Urothelium cell line (cell line): ENCODE measurements around the gene MBP.
A peak's percentile ranks its signal among the peaks of the same experiment; 100 is the strongest.
"Not testable (repeated sequence)": the region's sequence is repeated elsewhere in the genome, so short reads cannot be mapped to it uniquely, and the experiment has no call there.

Source experiments
- DNase-seq: peaks from one replicate; pipeline ENCODE4 v3.0.0; 2011; ENCODE audit warnings: low spot score, mixed read lengths
- FAIRE-seq: peaks from 2 replicates; lab custom pipeline; 2011; peaks lifted over from hg19 to GRCh38; lab: Jason Lieb, UNC

The MBP gene

DNA sequence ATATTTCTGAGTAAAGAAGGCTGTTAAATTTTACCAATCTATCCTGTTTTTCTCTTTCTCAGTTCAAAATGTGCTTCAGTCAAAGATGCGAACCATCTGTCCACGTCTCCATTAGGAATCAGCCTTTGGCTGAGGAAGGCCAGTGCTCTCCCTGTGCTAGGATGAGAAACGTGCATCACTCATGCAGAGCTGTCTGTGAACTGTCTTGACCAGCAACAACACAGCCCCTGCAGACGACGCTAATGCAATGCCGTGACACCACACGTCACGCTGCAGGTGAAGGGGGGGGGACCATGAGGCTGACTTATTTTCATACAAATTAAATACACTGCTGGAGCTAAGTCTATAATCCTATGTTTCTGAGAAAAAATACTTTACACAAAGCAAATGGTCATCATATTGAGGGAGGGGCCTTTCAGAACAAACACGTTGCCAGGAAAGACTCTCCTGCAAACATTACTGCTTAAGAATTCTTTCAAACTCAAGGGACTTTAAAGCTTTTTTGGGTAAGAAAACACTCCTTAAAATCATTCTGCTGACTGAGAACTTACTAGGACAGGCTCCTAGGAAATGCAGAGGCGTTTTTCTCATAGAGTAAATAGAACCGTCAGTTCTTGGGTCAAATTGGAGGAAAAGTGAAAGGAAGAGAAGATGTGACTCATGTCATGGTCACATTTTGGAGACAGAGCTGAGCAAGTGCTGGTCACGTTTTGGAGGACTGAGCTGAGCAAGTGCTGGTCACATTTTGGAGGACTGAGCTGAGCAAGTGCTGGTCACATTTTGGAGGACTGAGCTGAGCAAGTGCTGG lies 97.0 kb downstream of the MBP start:
- FAIRE-seq (no peak), DNase-seq (no peak)

DNA sequence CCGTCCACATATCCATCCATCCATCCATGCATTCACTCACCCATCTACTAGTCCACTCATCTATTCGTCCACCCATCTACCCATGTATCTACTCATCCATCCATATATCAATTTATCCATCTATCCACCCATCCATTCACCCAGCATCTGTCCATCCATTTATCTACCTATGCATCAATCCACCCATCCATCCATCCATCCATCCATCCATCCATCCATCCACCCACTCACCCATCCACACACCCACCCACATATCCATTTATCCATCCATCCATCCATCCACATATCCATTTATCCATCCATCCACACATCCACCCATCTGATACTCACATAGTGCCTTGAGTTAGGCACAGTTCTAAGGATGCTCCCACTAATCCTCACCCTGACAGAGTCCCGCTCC lies 99.0 kb downstream of the MBP start:
- DNase-seq, result no peak
- FAIRE-seq, result no peak

DNA sequence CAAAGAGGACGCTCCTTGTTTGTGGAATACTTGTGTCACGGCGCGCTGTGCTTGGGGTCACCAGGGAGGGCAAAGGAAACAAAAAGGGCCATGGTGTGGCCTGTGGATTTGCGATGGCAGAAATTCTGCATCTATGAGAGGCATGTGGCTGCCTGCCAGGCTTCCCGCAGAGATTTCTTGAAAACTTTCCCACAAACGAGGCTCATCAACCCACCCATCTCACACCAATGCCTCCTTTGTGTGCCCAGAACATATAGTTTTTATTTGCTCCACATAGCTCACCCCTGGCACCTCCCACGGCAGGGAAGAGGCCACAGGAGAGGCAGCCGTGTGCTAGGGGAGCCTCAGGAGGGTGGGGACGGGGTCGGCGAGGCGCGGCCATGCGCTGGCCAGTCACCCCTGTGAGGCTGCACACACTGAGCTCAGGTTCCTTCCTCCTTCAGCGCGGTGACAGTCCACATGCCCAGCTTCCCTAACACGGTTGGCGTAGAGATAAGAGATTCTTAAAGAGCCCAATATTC lies 100.3 kb downstream of the MBP start:
- DNase-seq, result peak; percentile 14
- no peak for FAIRE-seq

DNA sequence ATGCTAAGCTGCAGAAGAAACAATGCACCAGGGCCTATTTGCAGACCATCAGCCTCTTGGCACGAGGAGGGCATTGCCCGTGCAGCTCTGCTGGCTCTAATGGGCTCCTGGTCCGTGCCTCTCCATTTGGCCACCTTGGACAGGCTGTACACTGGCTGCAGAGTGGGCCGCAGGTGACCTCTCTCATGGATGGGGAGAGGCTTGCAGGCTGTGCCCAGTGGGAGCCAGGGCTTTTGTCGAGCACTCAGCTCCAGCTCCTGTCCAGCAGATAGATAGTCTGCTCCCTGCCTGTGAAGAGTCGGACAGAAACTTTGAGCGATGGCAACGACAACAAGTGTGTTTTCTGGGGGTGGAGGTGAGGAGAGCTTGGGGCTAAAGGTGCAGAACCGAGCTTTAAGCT lies 100.9 kb downstream of the MBP start:
- no peak for FAIRE-seq
- no peak for DNase-seq

DNA sequence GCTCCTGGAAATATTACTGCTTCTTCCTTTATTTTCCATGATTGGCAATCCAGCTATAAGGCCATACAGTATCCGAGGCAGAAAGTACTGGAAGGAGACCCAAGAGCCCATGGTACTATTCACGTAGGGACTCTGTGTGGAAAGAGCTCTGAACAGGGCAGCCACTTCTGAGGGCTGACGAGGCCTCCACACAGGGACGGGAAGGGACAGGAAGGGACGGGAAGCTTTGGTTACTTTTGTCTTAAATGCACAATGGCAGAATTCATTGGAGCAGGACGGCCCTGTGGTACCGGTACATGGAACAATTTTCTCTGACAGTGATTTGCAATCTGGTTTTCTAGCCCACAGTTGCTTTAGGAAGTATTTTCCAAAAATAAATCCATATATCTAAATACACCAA lies 102.4 kb downstream of the MBP start:
- no peak for FAIRE-seq
- no peak for DNase-seq

DNA sequence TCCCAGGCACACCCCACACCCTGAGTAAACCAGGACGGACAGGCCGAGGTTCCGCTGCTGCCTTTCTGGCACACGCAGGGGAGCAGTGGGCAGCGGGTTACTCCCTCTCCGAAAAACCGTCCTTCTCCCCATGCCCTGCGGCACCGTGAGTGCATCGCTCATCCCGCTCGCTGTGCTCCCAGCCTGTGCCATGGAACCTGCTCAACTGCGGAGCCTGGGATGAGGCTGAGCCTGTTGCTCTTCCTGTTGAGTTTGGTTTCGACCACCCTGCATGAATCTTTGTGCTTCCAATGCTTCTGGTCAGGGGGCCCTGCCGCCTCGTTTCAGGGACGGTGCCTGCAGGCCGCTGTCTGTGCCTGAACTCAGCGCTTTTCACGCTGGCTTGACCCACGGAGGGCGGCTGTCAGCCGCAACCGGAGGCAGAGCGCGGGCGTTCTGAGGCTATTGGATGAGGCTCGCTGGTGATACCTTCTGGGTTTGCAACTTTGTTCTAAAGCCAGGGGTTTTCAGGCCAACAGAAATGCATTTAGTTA lies 106.7 kb downstream of the MBP start:
- DNase-seq (no peak), FAIRE-seq (no peak)

DNA sequence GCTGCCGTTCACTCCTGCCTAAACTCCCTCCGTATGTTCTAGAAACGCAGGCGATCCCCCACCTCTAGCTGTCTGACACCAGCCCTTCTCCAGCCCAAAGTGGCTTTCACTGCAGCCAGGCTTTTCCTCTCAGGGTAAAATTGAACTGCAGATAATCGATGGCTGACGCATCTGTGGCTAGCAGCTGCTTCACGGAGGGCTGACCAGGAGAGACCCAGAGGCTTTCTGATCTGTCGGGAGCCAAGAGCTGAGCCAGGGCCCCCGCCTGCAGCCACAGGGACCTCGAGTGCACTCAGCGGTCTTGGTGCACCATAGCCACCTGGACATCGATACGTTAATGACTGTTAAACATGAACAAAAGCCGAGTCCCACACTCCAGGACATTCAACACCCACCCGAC lies 107.5 kb downstream of the MBP start:
- DNase-seq, result no peak
- FAIRE-seq, result no peak

DNA sequence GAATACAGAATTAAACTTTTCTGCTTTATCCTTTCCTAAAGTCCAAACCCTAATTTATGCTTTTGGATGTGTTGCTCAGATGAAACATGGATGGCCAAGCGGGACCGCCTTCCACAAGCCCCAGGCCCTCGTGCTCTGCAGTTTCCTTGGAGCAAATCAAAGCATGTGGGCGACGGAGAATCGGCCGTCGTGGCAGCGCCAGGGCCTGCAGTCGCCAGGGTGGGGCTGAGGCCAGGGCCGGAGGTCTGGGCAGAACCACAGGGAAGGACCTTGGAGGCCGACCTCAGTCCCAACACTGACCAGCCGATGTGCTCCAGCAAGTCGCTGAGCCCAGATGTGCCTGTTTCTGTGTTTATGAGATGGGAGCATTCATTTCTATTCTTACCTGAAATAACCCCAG lies 108.1 kb downstream of the MBP start:
- DNase-seq (no peak), FAIRE-seq (no peak)

DNA sequence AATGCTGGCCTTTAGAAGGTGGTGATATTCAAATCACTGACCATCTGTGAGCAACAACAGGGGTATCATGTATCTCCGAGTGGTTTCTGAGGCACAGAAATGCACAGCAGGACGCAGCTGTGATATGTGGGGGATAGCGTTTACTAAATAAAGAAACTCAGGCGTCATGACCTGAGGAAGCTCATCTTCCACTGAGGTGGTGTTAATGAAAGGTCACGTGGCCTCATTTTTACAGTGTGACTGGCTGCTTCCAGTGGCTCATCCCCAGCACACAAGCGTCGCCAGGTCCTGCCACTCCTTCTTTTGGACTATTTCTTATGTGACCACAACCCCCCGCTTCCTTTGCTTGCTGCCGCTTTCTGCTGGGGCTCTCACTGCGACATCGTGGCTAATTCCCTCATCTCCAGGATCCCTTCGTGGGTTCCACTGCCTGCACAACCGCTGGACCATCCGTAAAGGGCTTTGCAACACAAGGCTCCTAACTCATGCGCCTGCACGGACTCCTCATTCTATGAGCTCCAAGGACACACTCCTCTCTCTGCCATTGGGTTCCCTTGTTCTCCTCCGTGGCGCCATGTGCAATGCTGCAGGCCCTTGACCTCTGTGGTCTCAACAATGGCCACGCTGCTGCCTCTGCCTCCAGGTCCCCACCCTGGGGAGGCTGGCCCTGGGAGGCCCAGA lies 109.3 kb downstream of the MBP start:
- FAIRE-seq, result no peak

DNA sequence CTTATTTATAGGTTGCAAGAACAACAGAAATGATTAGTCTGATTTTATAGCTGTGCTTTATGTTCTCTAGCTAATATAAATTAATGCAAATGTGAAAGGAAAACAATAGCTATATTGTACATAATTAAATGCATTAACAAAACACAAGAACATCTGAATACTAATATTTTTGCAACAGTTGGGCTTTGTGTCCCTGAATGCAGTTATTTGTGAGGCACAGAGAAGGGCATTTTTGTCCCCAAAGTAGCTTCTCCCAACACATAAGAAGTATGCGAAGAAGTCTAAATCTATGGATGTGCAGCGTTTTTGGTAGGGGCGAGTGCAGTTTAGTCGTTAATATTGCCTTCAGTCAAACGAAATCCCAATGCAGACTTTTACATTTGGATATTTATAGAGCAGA lies 110.0 kb downstream of the MBP start:
- no peak for FAIRE-seq
- no peak for DNase-seq

More for the DNA sequence above, 109.3 kb downstream of the MBP start:
- DNase-seq, result no peak

DNA sequence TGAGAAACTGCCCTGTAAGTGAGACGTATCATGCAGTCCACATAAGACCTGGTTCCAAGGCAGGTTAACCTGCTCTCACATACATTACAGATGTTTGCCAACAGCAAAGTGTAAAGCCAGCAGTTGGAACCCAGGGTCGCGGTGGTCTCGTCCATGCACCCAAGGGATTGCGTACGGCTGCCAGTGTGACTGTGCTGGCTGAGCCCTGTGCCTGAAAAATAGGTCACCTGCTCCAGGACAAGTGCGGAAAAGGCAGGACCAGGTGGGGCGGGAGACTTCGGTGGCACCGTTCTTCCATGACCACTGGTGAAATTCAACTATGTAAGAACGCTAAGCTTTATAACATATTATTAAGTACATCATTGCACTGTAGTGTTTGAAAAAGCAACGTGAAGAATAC lies 110.5 kb downstream of the MBP start:
- FAIRE-seq, result no peak

DNA sequence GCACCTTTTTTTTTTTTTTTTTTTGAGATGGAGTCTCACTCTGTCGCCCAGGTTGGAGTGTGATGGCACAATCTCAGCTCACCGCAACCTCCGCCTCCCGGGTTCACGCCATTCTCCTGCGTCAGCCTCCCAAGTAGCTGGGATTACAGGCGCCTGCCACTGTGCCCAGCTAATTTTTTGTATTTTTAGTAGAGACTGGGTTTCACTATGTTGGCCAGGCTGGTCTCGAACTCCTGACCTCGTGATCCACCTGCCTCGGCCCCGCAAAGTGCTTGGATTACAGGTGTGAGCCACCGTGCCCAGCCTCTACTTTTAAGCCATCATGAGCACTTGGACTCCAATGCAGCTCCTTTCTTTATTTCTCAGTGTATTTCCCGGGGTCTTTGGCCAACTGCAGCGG lies 111.1 kb downstream of the MBP start:
- DNase-seq, FAIRE-seq: not testable (repeated sequence)

More for the DNA sequence above, 110.5 kb downstream of the MBP start:
- DNase-seq, result no peak

DNA sequence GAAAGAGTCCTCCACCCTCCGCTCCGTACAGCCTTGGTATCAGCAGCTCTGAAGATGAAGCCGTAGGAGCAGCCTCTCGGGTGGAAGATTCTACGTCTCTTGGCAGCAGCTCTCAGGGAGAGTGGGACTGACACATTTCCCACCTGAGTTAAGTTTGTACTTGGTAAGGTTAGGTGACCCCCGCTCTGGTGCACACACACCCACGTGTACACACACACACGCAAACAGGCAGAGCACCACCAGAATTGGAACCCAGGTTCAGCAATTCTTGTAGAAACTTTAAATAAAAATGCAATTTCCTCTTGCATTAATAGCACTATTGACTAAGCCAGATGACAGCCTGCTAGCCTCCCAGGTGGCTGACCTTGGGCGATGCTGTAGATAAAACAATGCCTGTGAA lies 111.5 kb downstream of the MBP start:
- FAIRE-seq, result no peak

DNA sequence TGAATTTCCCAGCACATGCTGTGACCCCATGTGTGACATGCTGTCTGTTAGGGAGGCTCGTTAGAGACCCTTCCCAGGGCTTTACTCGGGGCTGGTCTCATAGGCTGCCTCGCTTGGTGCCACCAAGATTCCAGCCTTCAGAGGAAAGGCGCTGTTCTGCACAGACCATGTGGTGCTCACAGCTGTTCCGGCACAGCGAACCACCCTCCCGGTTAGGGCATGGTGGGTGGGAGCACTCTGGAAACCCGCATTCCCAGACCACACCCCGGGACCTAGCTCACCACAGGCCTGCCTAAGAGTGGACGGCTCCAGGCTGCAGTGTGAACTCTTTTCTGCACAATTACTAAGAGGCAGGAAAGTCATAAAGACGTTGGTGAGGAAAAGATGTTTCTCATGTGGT lies 112.0 kb downstream of the MBP start:
- no peak for FAIRE-seq
- DNase-seq, result no peak

More for the DNA sequence above, 111.5 kb downstream of the MBP start:
- DNase-seq, result no peak

DNA sequence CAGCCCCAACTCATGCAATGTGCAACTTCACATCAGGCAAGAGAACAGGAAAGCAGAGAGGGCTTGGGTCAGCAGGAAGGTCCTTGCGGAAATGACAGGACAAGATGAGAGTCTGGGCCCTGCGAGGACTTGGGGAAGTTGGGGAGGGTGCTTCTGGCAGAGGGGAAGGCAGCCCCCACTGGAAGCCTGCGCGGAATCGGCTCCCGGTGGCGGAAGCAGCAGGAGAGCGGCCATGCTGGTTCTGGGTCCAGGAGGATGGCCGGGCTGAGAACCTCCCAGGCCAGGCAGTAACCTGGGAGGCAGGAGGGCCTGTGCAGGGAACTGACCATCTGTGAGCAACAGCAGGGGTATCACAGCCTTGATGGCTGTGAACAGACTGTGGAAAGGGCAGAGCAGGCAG lies 112.9 kb downstream of the MBP start:
- DNase-seq (no peak), FAIRE-seq (no peak)

DNA sequence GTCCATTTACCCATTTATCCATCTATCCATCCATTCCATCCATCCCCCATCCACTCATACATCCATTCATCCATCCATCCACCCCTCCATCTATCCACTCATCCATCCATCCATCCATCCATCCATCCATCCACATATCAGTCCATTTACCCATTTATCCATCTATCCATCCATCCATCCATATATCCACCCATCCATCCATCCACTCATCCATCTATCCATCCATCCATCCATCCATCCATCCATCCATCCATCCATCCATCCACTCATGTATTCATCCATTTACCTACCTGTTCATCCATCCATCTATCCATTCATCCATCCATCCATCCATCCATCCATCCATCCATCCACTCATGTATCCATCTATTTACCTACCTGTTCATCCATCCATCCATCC lies 113.9 kb downstream of the MBP start:
- not testable (repeated sequence) for DNase-seq
- peak; percentile 85 for FAIRE-seq

DNA sequence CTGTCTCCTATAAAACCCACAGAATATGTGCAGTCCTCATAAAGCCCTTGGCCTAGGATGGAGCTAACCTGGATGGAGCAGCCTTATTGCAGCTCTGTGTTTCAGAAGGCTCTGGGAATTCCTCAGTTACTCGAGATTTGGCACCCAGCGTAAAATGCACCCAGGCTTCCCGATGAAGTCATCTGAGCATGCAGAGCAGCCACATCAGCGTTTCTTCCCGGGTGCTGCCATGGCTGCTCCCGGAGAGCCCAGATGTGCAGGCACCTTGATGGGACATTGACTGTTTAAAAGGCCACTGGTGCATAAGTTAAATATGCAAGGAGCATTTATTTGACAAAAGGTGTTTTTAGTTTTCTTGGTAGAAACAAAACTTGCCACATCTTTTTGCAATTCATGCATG lies 115.2 kb downstream of the MBP start:
- FAIRE-seq (no peak), DNase-seq (no peak)

DNA sequence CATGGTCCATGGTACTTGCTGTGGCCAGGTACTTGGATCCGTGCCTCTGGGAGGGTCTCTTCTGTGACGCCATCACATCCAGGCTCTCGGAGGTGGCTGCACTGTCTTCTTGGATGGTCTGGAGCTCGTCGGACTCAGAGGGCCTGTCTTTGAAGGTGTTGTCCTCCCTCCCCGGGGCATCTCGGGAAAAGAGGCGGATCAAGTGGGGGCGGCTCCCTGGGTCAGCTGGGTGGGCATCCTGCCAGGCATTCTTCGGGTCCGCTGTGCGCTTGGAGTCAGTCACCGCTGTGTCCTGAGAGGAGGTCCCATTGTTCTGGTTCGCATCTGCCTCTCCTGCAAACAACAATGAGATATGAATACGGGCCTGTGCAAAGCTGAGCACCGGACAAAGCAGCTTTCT lies 115.6 kb downstream of the MBP start:
- FAIRE-seq (no peak), DNase-seq (no peak)

DNA sequence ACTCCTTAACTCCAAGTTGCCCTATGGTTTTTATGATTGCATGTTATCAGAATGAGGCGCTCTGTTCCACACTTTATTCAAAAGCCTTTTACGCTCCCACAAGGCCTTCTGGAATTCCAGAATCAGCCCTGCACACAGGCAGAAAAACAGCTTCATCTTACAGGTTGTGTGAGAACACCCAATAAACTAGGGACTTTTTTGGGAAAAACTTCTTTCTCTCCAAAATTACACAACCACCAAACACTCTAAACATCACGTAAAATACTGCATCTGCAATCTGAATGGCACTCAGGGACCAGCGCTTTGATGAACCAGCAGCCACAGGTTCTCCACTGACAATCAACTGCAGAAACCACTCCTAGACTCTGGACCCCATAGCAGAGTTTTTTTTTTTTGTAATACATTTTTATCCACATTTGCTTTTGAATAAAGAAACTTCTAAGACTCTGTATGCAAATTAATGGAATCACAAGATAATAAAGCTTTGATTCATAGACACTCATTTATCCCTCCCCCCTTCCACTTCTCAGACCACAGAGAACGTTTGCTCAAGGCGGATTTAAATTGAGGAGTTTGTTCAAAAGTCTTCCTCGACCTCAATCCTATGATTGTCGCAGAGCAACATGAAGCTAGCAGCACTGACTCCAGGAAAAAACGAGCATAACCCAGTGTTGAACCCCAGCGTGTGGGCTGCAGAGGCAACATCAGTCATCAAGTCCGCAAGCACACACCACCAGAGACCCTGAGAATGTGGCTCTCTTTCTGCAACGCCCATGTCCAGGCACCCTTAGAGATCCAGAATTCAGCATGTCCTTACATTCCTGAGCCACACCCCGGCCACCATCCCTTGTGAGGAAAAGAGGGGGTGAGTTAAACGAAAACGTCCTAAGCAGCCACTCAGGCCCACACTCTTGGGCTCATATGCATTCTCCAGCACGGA lies 116.5 kb downstream of the MBP start:
- no peak for DNase-seq

DNA sequence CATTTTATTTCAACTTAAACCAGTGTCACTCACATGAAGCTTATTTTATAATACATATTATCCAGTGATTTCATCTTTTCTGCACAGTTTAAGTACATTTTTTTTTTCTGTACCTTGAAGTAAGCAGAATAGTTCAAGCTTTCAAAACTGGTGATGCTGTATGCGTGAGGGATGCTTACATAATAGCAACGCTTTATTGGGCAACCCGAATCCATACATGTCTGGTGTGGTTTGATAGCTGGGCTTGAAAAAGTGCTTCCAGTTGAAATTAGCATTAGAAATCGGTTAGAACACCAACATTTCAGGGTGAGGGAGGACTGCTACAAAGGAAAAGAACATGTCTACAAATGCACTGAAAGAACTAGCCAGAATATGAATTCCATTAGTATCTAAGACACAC lies 117.4 kb downstream of the MBP start:
- DNase-seq (no peak), FAIRE-seq (no peak)

More for the DNA sequence above, 116.5 kb downstream of the MBP start:
- no peak for FAIRE-seq

DNA sequence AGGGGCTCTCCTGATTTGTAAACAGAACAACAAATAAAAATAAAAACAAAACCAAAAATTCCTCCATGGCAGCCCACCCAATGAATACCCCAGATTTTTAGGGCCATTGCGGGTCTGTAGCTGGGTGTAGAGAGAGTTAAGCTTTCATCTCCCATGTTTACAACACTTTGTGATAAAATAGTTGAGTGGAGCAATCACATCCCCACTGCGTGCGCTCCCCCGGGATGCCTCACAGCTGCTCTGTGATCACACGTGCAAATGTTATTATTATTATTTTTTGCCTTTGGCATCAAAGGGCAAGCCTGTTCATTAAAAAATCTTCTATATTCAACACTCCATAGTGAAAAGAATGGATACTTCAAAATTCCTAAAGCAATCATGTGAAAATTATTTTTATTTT lies 118.0 kb downstream of the MBP start:
- FAIRE-seq (no peak), DNase-seq (no peak)
